ENCODE measurements around the gene NEUROD4.

DNA sequence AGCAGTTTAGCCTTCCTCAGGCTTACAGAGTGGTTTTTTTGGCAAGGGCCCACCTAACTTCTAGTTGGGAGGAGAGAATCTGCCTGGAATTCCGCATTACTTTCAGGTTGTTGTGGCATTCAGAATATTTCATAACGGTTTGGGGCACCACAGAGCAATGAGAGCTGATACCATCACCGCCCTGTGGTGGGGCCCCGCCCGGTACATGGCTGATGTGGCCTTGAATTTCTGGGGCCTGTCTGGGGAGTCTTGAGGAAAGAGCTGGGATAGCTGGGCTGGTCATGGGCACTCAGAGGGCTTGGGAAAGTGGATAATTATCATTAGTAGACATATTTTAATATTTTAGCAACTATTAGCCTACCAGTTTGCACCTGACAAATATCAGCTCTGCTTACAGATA lies 39.4 kb upstream of the NEUROD4 start:
- TF ChIP-seq, protein P1, sequence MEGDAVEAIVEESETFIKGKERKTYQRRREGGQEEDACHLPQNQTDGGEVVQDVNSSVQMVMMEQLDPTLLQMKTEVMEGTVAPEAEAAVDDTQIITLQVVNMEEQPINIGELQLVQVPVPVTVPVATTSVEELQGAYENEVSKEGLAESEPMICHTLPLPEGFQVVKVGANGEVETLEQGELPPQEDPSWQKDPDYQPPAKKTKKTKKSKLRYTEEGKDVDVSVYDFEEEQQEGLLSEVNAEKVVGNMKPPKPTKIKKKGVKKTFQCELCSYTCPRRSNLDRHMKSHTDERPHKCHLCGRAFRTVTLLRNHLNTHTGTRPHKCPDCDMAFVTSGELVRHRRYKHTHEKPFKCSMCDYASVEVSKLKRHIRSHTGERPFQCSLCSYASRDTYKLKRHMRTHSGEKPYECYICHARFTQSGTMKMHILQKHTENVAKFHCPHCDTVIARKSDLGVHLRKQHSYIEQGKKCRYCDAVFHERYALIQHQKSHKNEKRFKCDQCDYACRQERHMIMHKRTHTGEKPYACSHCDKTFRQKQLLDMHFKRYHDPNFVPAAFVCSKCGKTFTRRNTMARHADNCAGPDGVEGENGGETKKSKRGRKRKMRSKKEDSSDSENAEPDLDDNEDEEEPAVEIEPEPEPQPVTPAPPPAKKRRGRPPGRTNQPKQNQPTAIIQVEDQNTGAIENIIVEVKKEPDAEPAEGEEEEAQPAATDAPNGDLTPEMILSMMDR (IDR thresholded peaks at IDR 0.05) = no peak
- no peak for TF ChIP-seq POLR2A (IDR thresholded peaks at IDR 0.05)

Measured in thyroid gland (tissue), 4 donors.